HCEC 1CT (cell line): ENCODE data around the gene FRMD5.
A peak's percentile ranks its signal among the peaks of the same experiment; 100 is the strongest.
"Not testable (repeated sequence)": the region's sequence is repeated elsewhere in the genome, so short reads cannot be mapped to it uniquely, and the experiment has no call there.

ENCODE experiments used
- DNase-seq: peaks from one replicate; pipeline ENCODE4 v3.0.0-alpha.2; 2017

The FRMD5 gene

DNA sequence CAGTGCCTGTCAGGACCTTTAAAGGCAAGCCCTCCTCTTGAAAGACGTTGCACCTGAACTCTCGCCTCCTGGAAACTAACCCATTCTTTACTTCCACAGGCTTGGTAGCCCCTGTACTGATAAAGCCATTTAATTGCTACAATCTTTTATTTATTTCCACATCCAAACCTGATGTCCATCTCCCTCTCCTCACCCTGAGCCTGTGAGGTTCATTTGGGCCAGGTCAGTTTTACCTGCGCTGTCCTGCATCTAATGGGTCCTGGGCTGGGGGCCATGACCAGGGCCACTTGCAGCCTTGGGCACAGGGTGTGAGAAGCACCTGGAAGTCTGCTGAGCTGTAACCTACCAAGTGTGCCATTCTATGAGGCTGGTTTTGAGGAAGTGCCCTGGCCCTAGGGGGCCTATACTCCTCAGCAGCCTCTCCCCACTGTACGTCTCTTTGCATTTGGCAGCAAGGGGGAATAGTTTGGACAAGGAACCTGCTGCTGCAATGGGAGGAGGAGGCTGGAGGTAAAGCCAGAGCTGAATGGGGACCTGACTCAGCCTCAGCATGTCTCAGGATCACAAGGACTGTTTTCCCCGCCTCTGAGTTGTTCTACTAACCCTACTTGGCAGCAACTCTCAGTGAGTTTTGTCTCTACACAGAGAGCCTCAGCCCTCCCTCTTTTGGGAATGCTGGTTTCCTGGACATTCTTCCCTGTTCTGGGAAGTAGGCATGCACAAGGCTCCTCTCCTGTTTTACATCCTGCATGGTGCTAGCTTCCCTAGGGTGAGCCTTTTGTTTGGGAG is 314.5 kb downstream of the FRMD5 start:
- no peak for DNase-seq

DNA sequence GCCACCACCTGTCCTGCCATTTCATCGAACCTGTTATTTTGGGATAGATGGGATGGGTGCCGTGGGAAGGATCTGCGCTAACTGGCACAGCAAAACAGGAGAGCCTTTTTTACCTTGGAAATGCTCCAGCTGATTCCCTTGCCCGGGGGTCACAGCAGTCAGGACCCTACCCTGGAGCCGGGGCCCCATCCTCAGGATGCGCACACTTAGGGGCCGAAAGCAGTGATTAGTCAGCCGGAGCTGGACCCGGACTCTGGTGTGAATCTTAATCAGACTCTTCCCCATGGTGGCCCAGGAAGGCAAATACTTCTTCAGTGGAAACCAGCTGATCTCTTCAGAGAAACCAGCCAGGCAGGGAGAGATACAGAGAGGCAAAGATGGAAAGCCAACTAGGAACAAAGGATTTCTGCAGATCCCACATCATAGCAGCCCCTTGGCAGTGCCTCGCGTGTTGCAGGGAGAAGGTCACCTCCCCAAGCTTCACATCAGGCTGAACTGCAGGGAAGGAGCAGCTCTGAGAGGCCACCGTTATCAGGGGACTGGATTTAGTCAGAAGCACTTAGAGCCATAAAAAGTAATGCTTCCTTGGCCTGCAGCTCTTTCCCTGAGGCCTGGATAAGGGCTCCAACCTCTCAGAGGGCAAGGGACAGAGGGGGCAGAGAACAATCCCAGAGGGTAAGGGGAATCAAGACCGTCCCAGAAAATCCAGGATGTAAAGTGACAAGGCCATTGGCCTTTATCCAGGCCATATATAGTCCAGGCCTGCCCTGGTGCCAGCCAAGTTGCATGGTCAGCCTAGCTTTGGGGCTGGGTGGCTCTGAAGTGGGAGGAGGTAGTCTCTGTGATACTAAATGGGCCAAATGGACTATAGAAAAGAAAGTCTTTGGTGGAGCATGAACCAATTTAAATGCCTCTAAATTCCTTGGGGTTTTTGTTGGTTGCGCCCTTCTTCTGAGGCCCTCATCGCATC is 315.4 kb downstream of the FRMD5 start:
- no peak for DNase-seq

DNA sequence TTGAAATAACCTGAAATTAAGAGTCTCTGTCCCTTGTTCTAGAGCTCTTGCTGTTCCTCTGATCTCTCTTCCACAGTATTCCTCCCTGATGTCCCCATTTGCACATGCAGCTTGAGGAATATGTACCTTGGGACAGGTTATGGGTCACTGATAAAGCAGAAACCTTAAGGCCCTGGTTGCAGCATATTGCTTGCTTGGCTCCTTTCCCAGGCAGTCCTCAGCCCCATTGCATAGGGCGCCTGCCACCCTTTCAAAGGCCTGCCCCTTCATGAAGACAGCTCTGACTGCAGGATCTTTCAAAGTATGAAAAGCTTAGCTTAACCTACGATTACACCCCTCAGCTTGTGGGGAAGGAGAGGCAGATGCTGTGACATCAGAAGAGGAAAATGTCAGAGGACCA is 316.6 kb downstream of the FRMD5 start:
- no peak for DNase-seq

DNA sequence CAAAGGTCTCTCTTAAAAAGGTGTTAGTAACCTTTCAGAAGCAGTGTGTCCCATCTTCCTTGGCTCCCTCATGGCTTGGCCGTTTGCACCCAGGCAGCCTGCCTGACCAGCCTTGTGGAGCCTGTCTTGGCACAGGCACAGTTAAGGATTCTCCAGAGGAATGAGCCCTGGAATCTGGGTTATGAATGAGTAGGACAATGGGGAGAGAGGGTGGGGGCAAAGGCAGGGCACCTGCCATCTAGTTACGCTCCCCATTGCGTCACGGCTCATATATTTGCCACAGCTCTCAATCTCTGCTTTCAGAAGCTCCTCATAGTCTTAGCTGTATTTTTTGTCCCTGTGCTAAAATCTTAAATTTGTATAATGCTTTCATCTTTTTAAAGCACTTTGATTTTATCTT is 317.7 kb downstream of the FRMD5 start:
- no peak for DNase-seq

DNA sequence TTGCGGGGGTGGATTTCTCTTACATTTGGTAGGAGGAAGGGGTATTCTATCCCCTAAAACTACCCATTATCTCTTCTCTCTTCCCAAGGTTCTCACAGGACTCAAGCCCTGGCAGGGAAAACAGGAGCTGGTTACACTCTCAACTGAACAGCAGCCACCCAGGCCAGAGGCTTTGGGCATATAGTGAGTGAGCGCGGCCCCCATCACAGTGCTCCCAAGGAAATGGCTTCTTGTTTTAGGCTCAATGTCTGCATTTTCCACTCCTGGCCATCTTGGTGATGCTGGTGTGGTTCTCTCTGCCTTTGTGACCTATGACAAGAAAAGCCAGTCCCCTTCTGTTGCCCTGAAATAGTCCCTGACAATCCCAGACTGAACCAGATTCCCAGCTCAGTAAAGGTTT is 318.2 kb downstream of the FRMD5 start:
- no peak for DNase-seq

DNA sequence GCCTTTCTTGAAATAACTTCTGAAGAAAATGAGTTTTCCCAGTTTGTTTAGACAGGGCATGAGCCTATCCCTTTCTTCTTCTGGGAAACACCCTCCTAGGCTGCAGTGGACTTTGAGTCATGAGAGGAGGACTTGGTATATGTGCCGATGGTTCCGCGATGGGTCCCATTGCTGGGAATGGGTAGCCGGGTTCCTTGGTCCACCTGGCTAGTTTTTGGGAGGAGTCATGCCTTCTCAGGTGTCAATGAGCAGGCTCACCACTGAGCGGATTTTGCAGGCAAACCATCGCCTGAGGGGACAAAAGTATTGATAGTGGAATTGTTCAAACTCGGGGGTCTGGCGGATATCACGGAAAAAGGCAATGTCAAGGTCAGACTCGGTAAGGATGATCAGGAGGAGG is 321.4 kb downstream of the FRMD5 start:
- no peak for DNase-seq

DNA sequence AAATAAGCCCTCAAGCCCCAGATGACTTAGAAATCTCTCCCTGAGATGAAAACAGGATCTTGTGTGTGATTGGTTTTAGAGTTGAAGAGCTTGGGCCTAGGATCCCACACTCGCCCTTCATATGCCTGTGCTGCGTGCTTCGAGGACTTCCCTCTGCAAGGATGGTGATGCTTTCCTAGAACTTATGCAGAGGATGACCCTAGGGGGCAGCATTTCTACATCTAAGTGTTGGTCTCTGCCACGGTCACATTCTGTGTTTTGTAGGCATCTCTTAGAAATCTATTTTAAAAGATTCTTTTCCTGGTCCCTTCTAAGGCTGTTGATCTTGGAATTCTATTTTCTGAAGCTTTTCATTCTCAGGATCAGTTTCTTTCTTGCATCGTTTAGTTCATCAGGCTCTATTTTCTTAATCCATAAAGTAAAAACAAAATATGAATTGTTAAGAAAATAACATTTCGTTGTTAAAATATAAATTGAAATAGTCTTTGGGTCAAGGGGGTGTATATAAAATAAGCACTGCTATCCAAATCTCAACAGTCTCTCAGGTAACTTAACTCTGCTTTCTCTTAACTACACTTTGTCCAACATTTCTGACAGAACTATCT is 322.6 kb downstream of the FRMD5 start:
- peak; percentile 46 for DNase-seq

DNA sequence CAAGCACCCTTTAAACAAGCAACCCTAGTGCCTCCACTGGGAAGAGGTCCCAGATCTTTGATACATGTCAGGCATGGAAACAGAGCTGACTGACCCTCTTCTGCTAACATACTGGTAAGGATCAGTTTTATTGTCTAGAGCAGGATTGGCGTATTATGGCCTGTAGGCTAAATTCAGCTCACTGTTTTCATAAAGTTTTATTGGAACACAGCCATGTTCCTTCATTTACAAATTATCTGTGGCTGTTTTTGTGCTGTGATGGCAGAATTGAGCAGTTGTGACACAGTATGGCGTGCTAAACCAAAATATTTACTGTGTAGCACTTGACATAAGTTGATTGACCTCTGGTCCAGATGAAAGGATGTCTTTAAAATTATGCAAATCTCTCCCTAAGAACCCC is 323.2 kb downstream of the FRMD5 start:
- DNase-seq: no peak

DNA sequence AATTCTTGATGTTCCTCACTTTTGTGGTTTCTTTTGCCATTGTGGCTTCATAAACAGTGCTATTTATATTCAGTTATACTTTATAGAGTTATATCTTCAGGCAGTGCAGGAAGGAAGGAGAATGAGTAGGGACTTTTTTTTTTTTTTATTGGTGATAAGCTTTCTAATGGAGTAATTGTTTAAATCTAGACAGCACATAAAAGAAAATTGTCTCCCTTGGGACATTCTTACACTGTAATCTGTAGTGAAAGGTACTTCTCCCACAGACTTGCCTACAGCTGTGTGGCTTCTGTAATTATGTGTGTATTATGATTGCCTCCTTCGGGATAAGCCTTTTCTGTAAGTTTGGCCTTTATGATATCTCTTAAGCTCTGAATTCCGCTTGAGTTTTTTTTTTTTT is 326.7 kb downstream of the FRMD5 start:
- no peak for DNase-seq

DNA sequence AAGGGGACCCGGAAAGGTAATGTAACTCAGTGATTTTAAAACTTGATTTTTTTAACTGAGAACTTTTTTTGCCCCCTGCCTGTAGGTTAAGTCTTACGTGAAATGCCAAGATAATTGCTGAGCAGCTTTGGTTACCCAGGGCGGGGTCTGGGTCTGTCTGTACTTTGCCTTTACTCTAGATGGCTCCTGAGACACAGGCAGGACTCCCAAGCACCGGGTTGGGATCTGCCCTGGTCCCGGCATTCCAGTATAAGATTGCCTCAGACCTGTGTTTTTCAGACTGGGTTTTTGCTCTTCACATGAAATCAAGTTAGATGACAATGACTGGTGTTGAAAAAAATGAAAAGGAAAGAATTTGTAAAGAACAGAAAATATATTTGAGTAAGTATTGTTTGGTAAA is 328.0 kb downstream of the FRMD5 start:
- no peak for DNase-seq

DNA sequence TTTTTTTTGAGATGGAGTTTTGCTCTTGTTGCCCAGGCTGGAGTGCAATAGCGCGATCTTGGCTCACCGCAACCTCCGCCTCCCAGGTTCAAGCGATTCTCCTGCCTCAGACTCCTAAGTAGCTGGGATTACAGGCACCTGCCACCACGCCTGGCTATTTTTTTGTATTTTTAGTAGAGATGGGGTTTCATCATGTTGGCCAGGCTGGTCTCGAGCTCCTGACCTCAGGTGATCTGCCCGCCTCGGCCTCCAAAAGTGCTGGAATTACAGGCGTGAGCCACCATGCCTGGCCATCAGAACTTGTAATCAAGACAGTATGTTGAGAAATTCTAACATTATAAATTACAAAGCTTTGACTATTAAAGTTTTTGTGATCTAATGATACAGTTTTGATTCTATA is 328.4 kb downstream of the FRMD5 start:
- DNase-seq: not testable (repeated sequence)

DNA sequence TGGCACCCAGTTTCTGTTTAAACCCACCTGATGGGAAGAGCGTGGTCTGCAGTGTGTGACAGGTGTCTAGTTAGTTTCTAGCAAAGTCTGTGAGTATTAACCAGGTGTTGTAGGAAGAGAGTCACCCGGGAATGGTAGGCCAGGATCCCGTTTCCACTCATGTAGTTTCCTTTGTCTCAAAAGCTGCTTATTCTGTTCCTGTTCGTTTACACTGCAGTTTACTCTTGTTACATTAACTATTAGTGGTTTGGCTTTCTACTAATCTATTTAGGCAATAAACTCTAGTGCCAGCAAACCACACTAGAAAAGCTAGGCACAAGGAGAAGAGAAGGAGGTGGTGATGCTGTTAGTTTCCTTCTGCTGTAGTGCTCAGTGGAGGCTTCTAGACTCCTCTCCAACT is 335.5 kb downstream of the FRMD5 start:
- no peak for DNase-seq

DNA sequence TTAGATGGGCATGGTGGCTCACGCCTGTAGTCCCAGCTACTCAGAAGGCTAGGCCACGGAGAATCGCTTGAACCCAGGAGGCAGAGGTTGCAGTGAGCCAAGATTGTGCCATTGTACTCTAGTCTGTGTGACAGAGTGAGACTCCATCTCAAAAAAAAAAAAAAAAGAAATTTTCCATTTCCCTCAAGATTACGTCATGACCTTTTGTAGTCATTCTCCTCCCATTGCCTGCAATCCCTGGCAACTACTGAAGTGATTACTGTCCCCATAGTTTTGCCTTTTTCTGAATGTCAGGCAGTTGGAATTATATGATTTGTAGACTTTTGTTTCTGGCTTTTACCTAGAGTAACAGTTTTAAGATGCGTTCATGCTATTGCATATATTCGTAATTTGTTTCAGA is 340.3 kb downstream of the FRMD5 start:
- DNase-seq: peak; percentile 20

DNA sequence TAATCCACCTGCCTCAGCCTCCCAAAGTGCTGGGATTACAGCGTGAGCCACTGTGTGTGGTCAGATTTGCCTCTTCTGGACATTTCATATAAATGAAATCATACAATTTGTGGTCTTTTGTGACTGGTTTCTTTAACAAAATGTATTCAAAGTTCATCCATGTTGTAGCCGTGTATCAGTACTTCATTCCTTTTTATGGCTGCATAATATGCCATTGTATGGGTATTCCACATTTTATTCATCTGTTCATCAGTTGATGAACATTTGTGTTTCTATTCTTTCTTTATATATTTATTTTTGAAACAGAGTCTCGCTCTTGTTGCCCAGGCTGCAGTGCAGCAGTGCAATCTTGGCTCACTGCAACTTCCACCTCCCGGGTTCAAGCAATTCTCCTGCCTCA is 342.5 kb downstream of the FRMD5 start:
- no peak for DNase-seq

DNA sequence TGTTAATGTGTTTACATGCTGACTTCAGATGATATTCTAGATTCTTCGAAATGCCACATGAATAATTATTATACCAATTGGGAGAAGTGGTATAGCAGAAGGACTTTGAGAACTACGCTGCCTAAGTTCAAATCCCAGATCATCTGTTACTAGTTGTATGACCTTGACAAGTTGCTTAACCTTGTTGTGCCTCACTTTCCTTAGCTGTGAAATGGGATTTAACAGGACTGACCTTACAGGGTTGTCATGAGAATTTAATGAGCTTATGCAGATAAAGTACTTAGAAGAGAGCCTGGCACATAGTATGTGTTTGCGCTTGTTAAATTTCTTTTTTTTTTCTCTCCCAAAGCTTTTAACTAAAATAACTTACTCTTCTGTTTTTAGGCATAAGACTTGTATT is 343.8 kb downstream of the FRMD5 start:
- DNase-seq: no peak

DNA sequence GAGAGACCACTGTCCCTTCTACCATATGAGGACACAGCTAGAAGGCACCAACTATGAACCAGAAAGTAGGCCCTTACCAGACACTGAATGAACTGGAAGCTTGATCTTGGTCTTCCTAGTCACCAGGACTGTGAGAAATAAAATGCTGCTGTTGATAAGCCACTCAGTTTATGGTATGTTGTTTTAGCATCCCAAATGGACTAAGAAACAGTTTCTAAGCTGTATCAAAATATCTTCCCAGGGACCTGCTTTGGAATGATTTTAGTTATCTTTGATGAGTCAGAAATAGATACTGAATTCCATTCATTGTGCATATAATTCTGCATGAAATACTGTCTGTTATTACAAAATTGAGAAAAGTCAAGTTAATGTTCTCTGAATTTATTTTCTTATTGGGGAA is 349.6 kb downstream of the FRMD5 start:
- DNase-seq: no peak

DNA sequence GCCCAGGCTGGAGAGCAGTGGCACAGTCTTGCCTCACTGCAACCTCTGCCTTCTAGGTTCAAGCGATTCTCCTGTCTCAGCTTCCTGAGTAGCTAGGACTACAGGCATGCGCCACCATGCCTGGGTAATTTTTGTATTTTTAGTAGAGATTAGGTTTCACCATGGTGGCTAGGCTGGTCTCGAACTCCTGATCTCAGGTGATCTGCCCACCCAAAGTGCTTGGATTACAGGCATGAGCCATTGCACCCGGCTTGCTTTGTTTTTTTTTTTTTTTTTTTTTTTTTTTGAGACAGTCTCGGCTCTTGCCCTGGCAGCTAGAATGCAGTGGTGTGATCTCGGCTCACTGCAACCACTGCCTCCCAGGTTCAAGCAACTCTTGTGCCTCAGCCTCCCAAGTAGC is 362.6 kb downstream of the FRMD5 start:
- DNase-seq: not testable (repeated sequence)

DNA sequence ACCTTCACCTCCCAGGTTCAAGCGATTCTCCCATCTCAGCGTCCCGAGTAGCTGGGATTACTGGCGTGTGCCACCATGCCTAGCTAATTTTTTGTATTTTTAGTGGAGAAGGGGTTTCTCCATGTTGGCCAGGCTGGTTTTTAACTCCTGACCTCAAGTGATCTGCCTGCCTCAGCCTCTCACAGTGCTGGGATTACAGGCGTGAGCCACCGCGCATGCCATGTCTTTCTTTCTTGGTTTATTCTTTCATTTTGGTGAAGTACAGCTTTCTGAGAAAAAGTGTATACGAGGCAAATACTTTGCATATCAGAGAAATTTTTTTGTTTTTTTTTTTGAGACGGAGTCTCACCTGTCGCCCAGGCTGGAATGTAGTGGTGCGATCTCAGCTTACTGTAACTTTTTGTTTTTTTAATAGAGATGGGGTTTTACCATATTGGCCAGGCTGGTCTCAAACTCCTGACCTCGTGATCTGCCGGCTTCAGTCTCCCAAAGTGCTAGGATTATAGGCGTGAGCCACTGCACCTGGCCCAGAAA is 363.5 kb downstream of the FRMD5 start:
- not testable (repeated sequence) for DNase-seq

DNA sequence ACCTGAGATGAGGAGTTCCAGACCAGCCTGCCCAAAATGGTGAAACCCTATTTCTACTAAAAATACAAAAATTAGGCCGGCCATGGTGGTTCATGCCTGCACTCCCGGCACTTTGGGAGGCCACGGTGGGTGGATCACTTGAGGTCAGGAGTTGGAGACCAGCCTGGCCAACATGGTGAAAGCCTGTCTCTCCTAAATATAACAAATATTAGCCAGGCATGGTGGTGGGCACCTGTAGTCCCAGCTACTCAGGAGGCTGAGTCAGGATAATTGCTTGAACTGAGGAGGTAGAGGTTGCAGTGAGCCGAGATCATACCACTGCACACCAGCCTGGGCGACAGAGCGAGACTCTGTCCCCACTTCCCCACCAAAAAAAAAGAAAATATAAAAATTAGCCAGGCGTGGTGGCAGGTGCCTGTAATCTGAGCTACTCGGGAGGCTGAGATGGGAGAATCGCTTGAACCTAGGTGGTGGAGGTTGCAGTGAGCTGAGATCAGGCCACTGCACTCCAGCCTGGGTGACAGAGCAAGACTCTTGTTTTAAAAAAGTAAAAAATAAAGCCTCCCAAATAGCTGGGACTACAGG is 364.3 kb downstream of the FRMD5 start:
- DNase-seq: not testable (repeated sequence)

DNA sequence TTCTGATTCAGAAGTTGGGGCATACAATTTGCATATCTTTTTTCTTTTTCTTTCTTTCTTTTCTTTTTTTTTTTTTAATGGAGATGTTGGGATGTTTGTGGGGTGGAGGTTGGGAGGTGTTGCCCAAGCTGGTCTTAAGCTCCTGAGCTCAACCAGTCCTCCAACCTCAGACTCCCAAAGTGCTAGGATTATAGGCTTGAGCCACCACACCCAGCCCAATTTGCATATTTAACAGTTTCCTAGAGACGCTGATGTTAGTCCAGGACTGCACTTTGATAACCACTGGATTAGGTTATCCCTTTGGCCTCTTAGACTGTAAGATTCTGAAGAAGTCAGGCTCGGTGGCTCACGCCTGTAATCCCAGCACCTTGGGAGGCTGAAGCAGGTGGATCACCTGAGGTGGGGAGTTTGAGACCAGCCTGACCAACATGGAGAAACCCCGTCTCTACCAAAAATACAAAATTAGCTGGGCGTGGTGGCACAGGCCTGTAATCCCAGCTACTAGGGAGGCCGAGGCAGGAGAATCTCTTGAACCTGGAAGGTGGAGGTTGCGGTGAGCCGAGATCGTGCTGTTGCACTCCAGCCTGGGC is 365.0 kb downstream of the FRMD5 start:
- DNase-seq: not testable (repeated sequence)

DNA sequence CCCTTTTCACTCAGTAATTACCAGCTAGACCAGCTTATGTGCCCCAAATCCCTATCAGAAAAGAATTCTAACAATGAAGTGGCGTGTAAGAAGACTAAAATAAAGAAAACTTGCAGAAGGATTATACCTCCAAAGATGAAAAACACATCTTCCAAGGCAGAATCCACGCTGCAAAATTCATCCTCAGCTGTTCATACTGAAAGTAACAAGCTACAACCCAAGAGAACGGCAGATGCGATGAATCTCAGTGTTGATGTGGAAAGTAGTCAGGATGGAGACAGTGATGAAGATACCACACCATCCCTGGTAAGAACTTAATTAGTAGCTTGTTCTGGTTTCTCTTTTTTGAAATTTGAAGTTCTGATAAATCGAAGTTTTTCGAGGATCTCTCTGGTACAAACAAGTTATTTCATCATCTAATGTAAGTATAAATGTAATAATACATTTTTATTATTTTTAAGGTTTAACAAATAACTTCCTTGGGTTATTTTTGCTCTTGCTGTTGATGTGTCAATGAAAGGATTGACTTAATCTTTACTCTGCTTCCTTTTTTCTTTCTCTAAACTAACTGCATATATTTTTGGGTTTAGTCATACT is 366.9 kb downstream of the FRMD5 start:
- no peak for DNase-seq
